HG02970 (cell line): ENCODE results near the gene AIF1.

ENCODE experiments used
- ATAC-seq: cut with Tn5 transposase; IDR thresholded peaks from one replicate; pipeline ENCODE4 v1.9.1; 2021; ENCODE audit warnings: mild to moderate bottlenecking, moderate library complexity, moderate number of reproducible peaks; ENCODE audit not compliant: unreplicated experiment, low FRiP score

Gene AIF1

DNA sequence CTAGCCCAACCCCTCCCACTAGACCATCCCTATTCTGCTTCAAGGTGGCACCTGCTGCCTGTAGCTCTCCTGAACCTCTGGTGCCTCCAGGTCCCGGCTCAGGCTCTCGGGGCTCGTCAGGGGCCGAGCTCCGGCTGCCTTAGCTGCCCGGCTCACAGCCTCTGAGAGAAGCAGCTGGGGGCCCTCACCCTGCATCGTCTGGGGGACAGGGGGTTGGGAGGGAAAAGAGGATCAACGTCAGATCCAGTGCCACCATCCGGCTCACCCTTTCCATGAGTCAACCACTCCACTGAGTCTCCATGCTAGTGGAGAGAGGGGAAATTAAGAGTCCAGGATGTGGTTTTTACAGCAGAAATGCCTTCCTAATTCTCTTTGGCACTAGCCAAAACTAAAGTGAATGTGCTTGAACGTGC is 24.4 kb downstream of the AIF1 start:
- ATAC-seq, result no peak

- ATAC-seq, result no peak
These were observed 25.6 kb downstream of the AIF1 start for GRCh38 chr6:31640612-31641011.

- ATAC-seq, result no peak
These were observed 26.3 kb downstream of the AIF1 start for GRCh38 chr6:31641370-31641769.

- ATAC-seq, result no peak
These were observed 27.9 kb downstream of the AIF1 start for GRCh38 chr6:31642798-31643570.

GRCh38 chr6:31643818-31644454 is 28.9 kb downstream of the AIF1 start:
- ATAC-seq, result no peak

GRCh38 chr6:31645325-31645724 is 30.3 kb downstream of the AIF1 start:
- ATAC-seq, result no peak

DNA sequence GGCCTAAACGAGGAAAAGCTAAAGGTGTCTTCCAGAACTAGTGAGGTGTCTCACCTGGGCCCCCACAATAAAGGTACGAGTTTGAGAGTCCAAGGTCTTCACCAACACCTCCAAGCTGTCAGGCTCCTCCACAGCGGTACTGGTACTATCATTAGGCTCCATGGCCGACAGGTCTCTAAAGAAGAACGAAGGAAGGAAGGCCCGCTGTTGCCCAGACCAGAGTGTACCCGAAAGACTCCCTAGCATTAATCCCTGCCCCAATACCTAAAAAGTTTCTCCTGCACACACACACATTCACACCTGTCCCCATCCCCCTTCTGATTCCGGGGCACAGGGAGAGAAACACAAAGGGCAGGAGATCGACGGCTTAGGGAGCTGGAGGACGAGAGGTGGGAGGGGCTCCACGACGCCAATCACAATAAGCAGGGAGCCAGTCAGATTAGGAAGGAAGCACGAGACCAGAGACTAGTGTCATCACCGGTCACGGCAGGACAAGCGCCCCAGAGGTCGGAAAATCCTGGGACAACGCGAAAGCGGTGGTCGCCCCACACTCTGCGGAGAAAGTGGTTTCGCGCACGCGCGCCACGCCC is 36.7 kb downstream of the AIF1 start:
- ATAC-seq, result peak; percentile 28

- ATAC-seq, result peak; percentile 59
These were observed 38.1 kb downstream of the AIF1 start for GRCh38 chr6:31652925-31653724.

GRCh38 chr6:31654574-31655348 is 39.7 kb downstream of the AIF1 start:
- no peak for ATAC-seq

- no peak for ATAC-seq
These were observed 40.6 kb downstream of the AIF1 start, which contains the start of gene APOM for GRCh38 chr6:31655349-31656237. TSS of gene APOM (plus strand) at chr6:31655894. CDS start at chr6:31655967, 73 bp downstream.

GRCh38 chr6:31657406-31658157 is 42.5 kb downstream of the AIF1 start:
- no peak for ATAC-seq

DNA sequence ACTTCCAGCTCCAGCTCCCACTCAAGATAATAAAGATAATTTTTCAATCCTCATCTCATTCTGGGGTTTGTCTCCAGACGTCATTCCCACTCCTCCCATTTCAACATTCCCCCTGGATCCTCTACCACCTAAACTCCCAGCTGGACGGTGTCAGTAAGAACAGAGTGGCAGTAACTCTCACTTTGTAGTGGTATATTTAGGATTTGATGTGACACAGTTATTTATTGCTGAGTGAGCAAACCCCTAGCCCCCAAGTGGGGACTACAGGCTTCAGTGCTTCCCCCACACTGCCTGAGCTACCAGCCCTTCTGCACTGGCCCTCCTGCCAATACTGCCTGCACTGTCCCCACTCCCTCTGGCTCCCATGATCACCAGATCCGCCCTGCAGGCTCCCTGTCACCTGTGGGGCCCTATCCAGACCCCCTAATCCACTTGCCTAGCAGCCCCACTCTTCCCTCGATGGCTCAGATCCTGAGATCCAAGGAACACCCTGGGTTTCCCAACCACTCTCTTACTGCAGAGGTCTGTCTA is 43.2 kb downstream of the AIF1 start:
- ATAC-seq, result no peak

- no peak for ATAC-seq
These were observed 44.1 kb downstream of the AIF1 start for GRCh38 chr6:31658983-31659648.

DNA sequence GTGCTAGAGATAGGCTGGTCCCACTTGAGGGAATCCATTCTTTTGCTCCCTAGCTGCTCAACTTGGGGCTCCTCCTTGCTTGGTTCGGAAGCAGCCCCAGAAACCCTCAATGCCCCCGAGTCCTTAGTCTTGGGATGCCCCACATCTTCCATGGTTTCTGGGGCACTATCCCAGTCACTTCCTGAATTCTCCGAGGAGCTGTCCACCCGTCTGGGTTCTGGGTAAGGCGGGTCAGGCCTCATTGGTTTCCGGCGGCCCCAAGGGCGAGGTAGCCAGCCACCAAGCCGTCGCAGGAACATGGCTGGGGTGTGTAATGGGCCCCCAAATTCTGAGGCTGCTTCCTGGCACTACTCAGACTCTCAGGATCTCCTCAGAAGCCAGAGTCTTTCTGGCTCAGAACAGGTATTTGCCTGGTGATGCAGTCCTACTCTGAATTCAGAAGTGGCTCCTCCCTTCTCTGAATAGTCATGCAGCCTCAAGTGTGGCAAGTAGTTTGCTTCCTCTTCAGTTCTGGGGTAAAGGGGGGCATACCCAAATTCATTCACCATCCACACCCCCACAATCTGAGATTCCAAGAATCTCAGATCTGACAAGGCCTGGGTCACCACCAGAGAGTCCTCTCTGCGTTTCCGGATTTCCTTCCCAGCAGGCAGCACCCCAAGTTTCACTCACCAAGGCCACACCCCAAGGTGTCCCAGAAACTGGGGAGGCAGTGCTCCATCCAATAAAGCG is 44.8 kb downstream of the AIF1 start:
- no peak for ATAC-seq

GRCh38 chr6:31660381-31661261 is 45.6 kb downstream of the AIF1 start, which contains the start of gene C6orf47:
TSS of gene C6orf47 (minus strand) at chr6:31660778. CDS start at chr6:31659947, 831 bp downstream.
- ATAC-seq, result no peak
